IPS-NIHi7 (cell line): ENCODE results near the gene GPAT3.

ENCODE experiments used
- DNase-seq: peaks from one replicate; pipeline ENCODE4 v3.0.0; 2012; ENCODE audit warnings: mixed read lengths; ENCODE audit errors: extremely low spot score

GPAT3 gene

GRCh38 chr4:83644677-83645659 lies 109.1 kb downstream of the GPAT3 start:
- DNase-seq = peak; percentile 56

GRCh38 chr4:83646538-83647239 lies 110.8 kb downstream of the GPAT3 start:
- DNase-seq = no peak

GRCh38 chr4:83651846-83652245 lies 115.9 kb downstream of the GPAT3 start:
- no peak for DNase-seq
